ENCODE results near the gene KCTD20.

Gene KCTD20

GRCh38 chr6:36432151-36432671 lies 10.6 kb upstream of the KCTD20 start:
- no peak for TF ChIP-seq CTCF (IDR thresholded peaks at IDR 0.05)

GRCh38 chr6:36436466-36436865 lies 6.3 kb upstream of the KCTD20 start:
- TF ChIP-seq CTCF (IDR thresholded peaks at IDR 0.05): no peak

GRCh38 chr6:36441307-36441894 lies 1.4 kb upstream of the KCTD20 start:
- TF ChIP-seq CTCF (IDR thresholded peaks at IDR 0.05): no peak

DNA sequence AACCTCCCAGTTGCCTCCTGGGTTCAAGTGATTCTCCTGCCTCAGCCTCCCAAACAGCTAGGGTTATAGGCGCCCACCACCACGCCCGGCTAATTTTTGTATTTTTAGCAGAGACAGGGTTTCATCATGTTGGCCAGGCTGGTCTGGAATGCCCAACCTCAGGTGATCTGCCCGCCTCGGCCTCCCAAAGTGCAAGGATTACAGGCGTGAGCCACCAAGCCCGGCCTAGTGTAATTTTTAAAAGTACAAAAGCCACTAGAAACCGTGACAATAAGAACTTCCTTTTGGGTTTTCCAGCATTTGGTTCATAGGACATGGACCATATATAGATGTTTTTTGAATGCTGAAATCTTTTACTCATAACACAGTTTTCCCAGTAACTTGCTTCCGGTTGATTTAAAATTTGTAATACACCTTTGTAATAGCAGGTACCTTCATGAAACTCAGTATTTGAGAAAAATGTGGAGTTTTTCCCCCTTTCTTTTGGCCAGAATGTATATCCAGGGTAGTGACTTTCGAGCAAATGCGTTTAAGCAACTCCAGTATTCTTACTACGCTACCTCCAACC lies 613 bp upstream of the KCTD20 start:
- no peak for TF ChIP-seq CTCF (IDR thresholded peaks at IDR 0.05)

GRCh38 chr6:36443471-36444428 lies 950 bp downstream of the KCTD20 start:
- peak; percentile 25; the same call in 1 of the 2 replicates for TF ChIP-seq CTCF (IDR thresholded peaks at IDR 0.05)

- TF ChIP-seq CTCF (IDR thresholded peaks at IDR 0.05): no peak
Measured at GRCh38 chr6:36444470-36444869, 1.7 kb downstream of the KCTD20 start.

DNA sequence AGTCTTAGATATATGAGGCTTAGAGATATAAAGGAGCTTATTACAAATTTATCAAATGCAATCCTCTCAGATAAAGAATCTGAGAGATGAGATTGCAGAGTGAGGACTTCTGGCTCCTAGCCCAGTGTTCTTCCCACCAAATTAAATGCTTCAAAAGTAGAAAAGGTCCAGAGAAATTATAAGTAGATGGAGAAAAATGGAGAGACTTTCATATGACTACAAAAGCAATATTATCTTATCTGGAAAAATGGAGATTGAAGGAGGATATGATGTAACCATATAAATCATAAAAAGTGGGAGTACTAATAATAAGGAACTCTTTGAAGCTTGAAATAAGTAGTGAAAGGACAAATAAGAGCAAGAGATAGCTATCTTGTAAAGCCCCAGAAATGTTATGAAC lies 2.8 kb downstream of the KCTD20 start:
- no peak for TF ChIP-seq CTCF (IDR thresholded peaks at IDR 0.05)

Data from LNCAP (cell line).